ENCODE results near the gene HDAC4. TPM values are rescaled to one million over a fixed set of nuclear protein-coding genes. Genes with fewer than 3 reads are reported as not detected.

The HDAC4 gene
- total RNA-seq, 1 donor from 2014 or later, result 65.7 TPM

GRCh38 chr2:239366740-239367139 lies 34.1 kb downstream of the HDAC4 start:
- DNase-seq (ENCODE audit: low spot score in 2 of 2), result no peak
- TF ChIP-seq, protein P1, sequence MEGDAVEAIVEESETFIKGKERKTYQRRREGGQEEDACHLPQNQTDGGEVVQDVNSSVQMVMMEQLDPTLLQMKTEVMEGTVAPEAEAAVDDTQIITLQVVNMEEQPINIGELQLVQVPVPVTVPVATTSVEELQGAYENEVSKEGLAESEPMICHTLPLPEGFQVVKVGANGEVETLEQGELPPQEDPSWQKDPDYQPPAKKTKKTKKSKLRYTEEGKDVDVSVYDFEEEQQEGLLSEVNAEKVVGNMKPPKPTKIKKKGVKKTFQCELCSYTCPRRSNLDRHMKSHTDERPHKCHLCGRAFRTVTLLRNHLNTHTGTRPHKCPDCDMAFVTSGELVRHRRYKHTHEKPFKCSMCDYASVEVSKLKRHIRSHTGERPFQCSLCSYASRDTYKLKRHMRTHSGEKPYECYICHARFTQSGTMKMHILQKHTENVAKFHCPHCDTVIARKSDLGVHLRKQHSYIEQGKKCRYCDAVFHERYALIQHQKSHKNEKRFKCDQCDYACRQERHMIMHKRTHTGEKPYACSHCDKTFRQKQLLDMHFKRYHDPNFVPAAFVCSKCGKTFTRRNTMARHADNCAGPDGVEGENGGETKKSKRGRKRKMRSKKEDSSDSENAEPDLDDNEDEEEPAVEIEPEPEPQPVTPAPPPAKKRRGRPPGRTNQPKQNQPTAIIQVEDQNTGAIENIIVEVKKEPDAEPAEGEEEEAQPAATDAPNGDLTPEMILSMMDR (IDR thresholded peaks at IDR 0.05), result no peak
- intact Hi-C loops (cut with DNase I), result no loop called here
- Histone ChIP-seq H3K4me3 (no peak overlapping the region), H3K36me3 (peaks cover 0 to 12% of the 10 kb centered on the region in 2 donors), H3K27ac (no peak overlapping the region), H3K9me3 (no peaks in the 10 kb centered on the region), H3K27me3 (no peaks in the 10 kb centered on the region), H3K4me1 (no peaks in the 10 kb centered on the region)

DNA sequence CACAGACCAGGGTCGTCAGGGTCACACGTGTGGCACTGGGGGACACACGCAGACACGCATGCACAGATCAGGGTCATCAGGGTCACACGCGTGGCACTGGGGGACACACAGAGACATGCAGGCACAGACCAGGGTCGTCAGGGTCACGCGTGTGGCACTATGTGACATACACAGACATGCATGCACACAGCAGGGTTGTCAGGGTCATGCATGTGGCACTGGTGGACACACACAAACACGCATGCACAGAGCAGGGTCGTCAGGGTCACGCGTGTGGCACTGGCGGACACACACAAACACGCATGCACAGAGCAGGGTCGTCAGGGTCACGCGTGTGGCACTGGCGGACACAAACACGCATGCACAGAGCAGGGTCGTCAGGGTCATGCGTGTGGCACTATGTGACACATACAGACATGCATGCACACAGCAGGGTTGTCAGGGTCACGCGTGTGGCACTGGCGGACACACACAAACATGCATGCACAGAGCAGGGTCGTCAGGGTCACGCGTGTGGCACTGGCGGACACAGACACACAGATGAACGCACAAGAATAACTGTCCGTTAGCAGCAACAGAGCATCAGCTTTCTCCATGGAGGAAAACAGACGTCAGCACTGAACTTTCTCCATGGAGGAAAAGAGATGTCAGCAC lies 34.9 kb downstream of the HDAC4 start:
- Histone ChIP-seq H3K9me3 (no peaks in the 10 kb centered on the region), H3K36me3 (peaks cover 0 to 12% of the 10 kb centered on the region in 2 donors), H3K27ac (no peak overlapping the region), H3K4me3 (no peak overlapping the region), H3K4me1 (no peaks in the 10 kb centered on the region), H3K27me3 (no peaks in the 10 kb centered on the region)
- TF ChIP-seq, protein P1 (IDR thresholded peaks at IDR 0.05), result no peak
- intact Hi-C loops (cut with DNase I), result no loop called here
- DNase-seq (ENCODE audit: low spot score in 2 of 2), result peak in 1 of 2 donors; percentile 44

DNA sequence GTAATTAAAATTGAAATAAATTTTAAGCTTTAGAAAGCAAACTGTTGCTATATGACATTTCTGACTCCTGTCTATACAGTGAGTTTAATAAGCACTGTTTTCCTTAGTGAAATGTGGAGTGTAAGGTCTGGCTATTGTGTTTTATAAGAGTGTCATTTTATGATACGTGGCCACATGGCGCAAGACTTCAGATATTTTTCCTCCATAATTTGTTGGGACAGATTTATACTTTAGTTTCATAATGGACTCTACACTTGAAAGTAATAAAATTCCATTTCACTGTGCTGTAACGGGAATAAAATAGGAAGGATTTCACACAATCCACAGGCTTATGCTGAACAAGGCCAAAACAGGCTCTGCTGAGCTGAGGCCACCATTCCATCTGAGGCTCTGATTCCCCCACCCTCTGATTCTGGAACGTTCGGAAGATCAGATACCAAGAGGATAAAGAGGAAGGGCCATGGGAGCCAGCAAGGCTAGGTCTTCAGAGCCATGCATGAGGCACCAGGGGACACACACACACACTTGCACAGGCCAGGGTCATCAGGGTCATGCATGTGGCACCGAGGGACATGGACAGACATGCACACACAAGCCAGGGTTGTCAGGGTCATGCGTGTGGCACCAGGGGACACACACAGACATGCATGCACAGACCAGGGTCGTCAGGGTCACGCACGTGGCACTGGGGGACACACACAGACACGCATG lies 35.6 kb downstream of the HDAC4 start:
- peaks cover 0 to 12% of the 10 kb centered on the region in 2 donors for H3K36me3 ChIP-seq
- H3K27ac ChIP-seq, result no peak overlapping the region
- DNase-seq (ENCODE audit: low spot score in 2 of 2), result peak in 1 of 2 donors; percentile 45
- no peak overlapping the region for H3K4me3 ChIP-seq
- TF ChIP-seq, protein P1 (IDR thresholded peaks at IDR 0.05), result no peak
- intact Hi-C loops (cut with DNase I), result no loop called here
- H3K27me3 ChIP-seq, result no peaks in the 10 kb centered on the region
- no peaks in the 10 kb centered on the region for H3K9me3 ChIP-seq
- no peaks in the 10 kb centered on the region for H3K4me1 ChIP-seq

- intact Hi-C loops (cut with DNase I), result no loop called here
- H3K4me3 ChIP-seq, result no peak overlapping the region
- peaks cover 0 to 9% of the 10 kb centered on the region in 2 donors for H3K36me3 ChIP-seq
- H3K27me3 ChIP-seq, result no peaks in the 10 kb centered on the region
- TF ChIP-seq, protein P1 (IDR thresholded peaks at IDR 0.05), result no peak
- H3K4me1 ChIP-seq, result no peaks in the 10 kb centered on the region
- no peak overlapping the region for H3K27ac ChIP-seq
- no peaks in the 10 kb centered on the region for H3K9me3 ChIP-seq
- peak in 1 of 2 donors; percentile 50 for DNase-seq (ENCODE audit: low spot score in 2 of 2)
Observed at GRCh38 chr2:239363946-239364637, 36.7 kb downstream of the HDAC4 start.

GRCh38 chr2:239362507-239362906 lies 38.3 kb downstream of the HDAC4 start:
- TF ChIP-seq, protein P1 (IDR thresholded peaks at IDR 0.05), result no peak
- intact Hi-C loops (cut with DNase I), result no loop called here
- Histone ChIP-seq H3K27me3 (no peaks in the 10 kb centered on the region), H3K27ac (no peak overlapping the region), H3K4me1 (no peaks in the 10 kb centered on the region), H3K4me3 (no peak overlapping the region), H3K36me3 (no peaks in the 10 kb centered on the region), H3K9me3 (no peaks in the 10 kb centered on the region)
- no peak for DNase-seq (ENCODE audit: low spot score in 2 of 2)
